Sigmoid colon (tissue), 7 donors: ENCODE results near the gene HEPN1. TPM values are rescaled to one million over a fixed set of nuclear protein-coding genes. Genes with fewer than 3 reads are reported as not detected.

Source experiments
- DNase-seq: peaks from one replicate; pipeline ENCODE4 v3.0.0-alpha.2; 2019
- H3K27ac ChIP-seq, 4 donors: fragments of 200-600 bp; sonication (generic); one replicate each; pipeline ENCODE4 v1.5.1; 2016 to 2019; ENCODE audit warnings: mild to moderate bottlenecking in 1 of 4
- H3K27me3 ChIP-seq, 3 donors: fragments of 200-600 bp; sonication (generic); one replicate each; pipeline ENCODE4 v1.5.1; 2019; ENCODE audit warnings: mild to moderate bottlenecking in 1 of 3
- H3K36me3 ChIP-seq, 4 donors: fragments of 200-600 bp; sonication (generic); one replicate each; pipeline ENCODE4 v1.5.1; 2016 to 2019
- H3K4me1 ChIP-seq, 4 donors: fragments of 200-600 bp; sonication (generic); one replicate each; pipeline ENCODE4 v1.5.1; 2017 to 2019
- H3K4me3 ChIP-seq, 4 donors: fragments of 200-600 bp; sonication (generic); one replicate each; pipeline ENCODE4 v1.5.1; 2017 to 2019; ENCODE audit warnings: mild to moderate bottlenecking in 2 of 4, moderate library complexity in 1 of 4
- H3K9me3 ChIP-seq, 4 donors: fragments of 200-600 bp in 3 of 4; sonication (generic) in 3 of 4; one replicate each; pipeline versions ENCODE4 v1.5.1 to v1.6.1; 2013 to 2019
- EP300 ChIP-seq, 4 donors: sonication (generic); formaldehyde crosslinking; IDR thresholded peaks; one replicate each; pipeline ENCODE4 v1.6.1; 2017; ENCODE audit warnings: antibody characterized with exemption in 4 of 4
- POLR2A ChIP-seq, 2 donors: fragments of 450-650 bp; IDR thresholded peaks; one replicate each; pipeline ENCODE4 v1.6.1; 2016; ENCODE audit warnings: antibody characterized with exemption in 2 of 2, mild to moderate bottlenecking in 2 of 2, moderate library complexity in 2 of 2
- POLR2AphosphoS5 ChIP-seq, 4 donors: sonication (generic); formaldehyde crosslinking; IDR thresholded peaks; one replicate each; pipeline ENCODE4 v1.6.1; 2017; ENCODE audit warnings: antibody characterized with exemption in 4 of 4
- WGBS, 2 donors: extraction: QIAGEN DNeasy Blood & Tissue Kit; methylation state at CpG; one replicate each; pipeline ENCODE4 v1.1.7; 2013; 5-methylcytosine and 5-hydroxymethylcytosine counted together
- intact Hi-C: fragments of 100-400 bp; cut with DNase I; formaldehyde crosslinking; loops from one replicate; pipeline ENCODE4 v1.15.1; 2023
- polyA plus RNA-seq, 3 donors: library from polyadenylated mRNA; stranded (reverse); fragments of 200-250 nt; gene quantifications; one replicate each; pipeline ENCODE4 v1.2.3, GENCODE V29; 2013
- total RNA-seq, 4 donors: library from RNA; depleted of rRNA; stranded (reverse); fragments of >200 nt; gene quantifications; one replicate each; pipeline ENCODE4 v1.1.0, GENCODE V29; 2016
- TF ChIP-seq, protein P1 (sequence below), 4 experiments: fragments of 450-650 bp in 3 of 4; fragments of 200-600 bp in 1 of 4; IDR thresholded peaks; one replicate each; pipeline ENCODE4 v1.5.1; 2016 to 2019; ENCODE audit warnings: antibody characterized with exemption in 4 of 4, mild to moderate bottlenecking in 3 of 4, moderate library complexity in 2 of 4
- donor health status: healthy with polysubstance abuse.
- donor health status: Bipolar disorder and iron deficiency.
- donor health status: healthy.

The HEPN1 gene
- total and polyA plus RNA-seq, 7 donors, result 0.04 TPM; not detected in 6

DNA sequence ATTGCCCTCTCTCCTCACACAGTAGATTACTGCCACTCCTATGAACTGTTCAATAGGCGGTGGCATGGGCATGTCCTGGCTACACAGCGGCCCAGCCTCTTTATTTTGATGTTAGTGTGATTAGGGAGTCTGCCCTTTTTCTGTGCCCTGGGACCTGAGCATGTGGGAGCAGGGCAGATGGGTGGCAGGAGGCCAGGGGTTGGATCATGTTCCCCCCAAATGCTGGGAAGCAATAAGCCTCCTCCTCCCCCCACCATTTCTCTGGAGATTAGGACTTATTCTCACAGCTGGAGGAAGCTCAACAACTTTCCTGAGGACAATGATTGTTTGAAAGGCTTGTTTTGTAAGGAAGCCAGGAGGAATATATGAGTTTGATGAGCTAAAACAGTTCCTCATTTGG lies 848 bp downstream of the HEPN1 start:
- TF ChIP-seq POLR2A (IDR thresholded peaks at IDR 0.05) (no peak), POLR2AphosphoS5 (IDR thresholded peaks at IDR 0.05) (no peak), EP300 (IDR thresholded peaks at IDR 0.05) (no peak)
- TF ChIP-seq, protein P1, sequence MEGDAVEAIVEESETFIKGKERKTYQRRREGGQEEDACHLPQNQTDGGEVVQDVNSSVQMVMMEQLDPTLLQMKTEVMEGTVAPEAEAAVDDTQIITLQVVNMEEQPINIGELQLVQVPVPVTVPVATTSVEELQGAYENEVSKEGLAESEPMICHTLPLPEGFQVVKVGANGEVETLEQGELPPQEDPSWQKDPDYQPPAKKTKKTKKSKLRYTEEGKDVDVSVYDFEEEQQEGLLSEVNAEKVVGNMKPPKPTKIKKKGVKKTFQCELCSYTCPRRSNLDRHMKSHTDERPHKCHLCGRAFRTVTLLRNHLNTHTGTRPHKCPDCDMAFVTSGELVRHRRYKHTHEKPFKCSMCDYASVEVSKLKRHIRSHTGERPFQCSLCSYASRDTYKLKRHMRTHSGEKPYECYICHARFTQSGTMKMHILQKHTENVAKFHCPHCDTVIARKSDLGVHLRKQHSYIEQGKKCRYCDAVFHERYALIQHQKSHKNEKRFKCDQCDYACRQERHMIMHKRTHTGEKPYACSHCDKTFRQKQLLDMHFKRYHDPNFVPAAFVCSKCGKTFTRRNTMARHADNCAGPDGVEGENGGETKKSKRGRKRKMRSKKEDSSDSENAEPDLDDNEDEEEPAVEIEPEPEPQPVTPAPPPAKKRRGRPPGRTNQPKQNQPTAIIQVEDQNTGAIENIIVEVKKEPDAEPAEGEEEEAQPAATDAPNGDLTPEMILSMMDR (IDR thresholded peaks at IDR 0.05), result no peak
- intact Hi-C loops, result no loop called here
- WGBS, 2 donors, result 79 to 99% methylated on average over 2 of the region's 2 CpGs
- H3K27me3 ChIP-seq, result peaks cover 5 to 12% (median 6%) of the 10 kb centered on the region in 3 donors
- peaks cover 0 to 11% (median 6%) of the 10 kb centered on the region in 4 donors for H3K4me1 ChIP-seq
- H3K4me3 ChIP-seq, result no peak overlapping the region
- H3K9me3 ChIP-seq, result no peaks in the 10 kb centered on the region
- no peak for DNase-seq
- no peak overlapping the region for H3K27ac ChIP-seq
- H3K36me3 ChIP-seq, result no peaks in the 10 kb centered on the region

- Histone ChIP-seq H3K36me3 (no peaks in the 10 kb centered on the region), H3K27me3 (peaks cover 5 to 12% (median 6%) of the 10 kb centered on the region in 3 donors), H3K4me3 (peak overlapping the region in 2 of 4 donors; percentile 46 to 52), H3K9me3 (no peaks in the 10 kb centered on the region), H3K27ac (no peak overlapping the region), H3K4me1 (peaks cover 0 to 11% (median 6%) of the 10 kb centered on the region in 4 donors)
- intact Hi-C loops, result no loop called here
- DNase-seq, result no peak
- TF ChIP-seq EP300 (IDR thresholded peaks at IDR 0.05) (no peak), POLR2AphosphoS5 (IDR thresholded peaks at IDR 0.05) (no peak)
- TF ChIP-seq, protein P1 (IDR thresholded peaks at IDR 0.05), result no peak
- 91 to 95% methylated on average over 5 of the region's 5 CpGs for WGBS, 2 donors
These were observed 1.3 kb downstream of the HEPN1 start for GRCh38 chr11:124920356-124920755.

DNA sequence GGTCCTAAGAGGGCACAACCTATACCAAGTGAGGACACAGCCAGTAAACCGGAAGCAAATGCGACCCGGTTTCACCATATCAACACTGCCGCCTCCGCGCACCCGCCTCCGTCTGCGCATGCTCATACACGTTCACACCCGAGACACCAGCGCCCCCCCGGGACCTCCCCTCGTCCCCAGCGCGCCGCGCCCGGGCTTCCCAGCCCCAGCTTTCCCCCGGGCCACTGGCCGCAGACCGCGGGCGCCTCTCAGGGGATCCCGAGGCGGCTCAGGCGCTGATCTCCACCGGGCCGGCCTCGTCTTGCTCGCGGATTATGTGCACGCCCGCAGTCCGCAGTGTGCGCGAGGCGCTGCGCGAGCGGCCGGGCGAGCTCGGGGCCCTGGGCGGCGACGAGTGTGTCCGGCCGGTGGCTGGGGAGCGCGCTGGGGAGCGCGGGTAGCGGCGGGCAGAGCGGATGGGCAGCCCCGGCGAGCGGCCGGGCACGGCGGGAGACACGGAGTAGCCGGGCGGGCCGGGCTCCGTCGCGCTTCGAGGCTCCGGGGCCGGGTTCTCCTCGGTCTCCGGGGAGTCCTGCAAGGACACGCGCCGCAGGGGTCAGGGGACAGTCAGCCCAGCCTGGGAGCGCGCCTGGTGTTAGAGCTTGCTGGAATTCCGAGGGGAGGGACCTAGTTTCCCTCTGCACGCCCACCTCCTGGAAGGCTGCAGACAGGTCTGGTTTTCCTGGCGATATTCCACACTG lies 2.0 kb downstream of the HEPN1 start:
- intact Hi-C loops, result no loop called here
- Histone ChIP-seq H3K4me3 (peak overlapping the region; percentile 15 to 52 (median 45)), H3K27me3 (peaks cover 5 to 12% (median 6%) of the 10 kb centered on the region in 3 donors), H3K27ac (peak overlapping the region in 3 of 4 donors; percentile 28 to 45 (median 33)), H3K9me3 (no peaks in the 10 kb centered on the region), H3K4me1 (peaks cover 0 to 11% (median 6%) of the 10 kb centered on the region in 4 donors), H3K36me3 (no peaks in the 10 kb centered on the region)
- peak; percentile 81 for DNase-seq
- no peak for TF ChIP-seq EP300 (IDR thresholded peaks at IDR 0.05)
- TF ChIP-seq, protein P1 (IDR thresholded peaks at IDR 0.05), result no peak
- 8 to 32% methylated on average over 82 of the region's 82 CpGs for WGBS, 2 donors

DNA sequence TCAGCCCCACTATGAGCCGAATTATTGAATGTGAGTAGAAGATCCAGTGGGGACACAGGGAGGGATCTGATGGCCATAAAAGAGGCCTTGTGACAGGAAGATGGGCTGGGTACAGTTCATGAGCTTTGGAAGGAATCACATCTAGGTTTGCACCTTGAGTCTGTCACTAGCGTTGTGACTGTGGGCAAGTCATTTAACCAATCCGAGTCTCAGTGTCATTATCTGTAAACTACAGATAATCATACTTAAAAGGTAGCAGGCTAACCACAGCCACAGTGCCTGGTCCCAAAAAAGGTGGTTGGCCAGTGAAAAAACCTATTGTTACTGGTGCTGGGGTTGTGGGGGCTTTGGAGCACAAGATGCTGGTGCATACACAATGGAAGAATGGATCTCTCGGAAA lies 3.8 kb downstream of the HEPN1 start:
- intact Hi-C loops, result no loop called here
- TF ChIP-seq EP300 (IDR thresholded peaks at IDR 0.05) (no peak), POLR2A (IDR thresholded peaks at IDR 0.05) (no peak), POLR2AphosphoS5 (IDR thresholded peaks at IDR 0.05) (no peak)
- TF ChIP-seq, protein P1 (IDR thresholded peaks at IDR 0.05), result no peak
- H3K4me3 ChIP-seq, result no peak overlapping the region
- DNase-seq, result no peak
- H3K36me3 ChIP-seq, result no peaks in the 10 kb centered on the region
- H3K27ac ChIP-seq, result no peak overlapping the region
- no peaks in the 10 kb centered on the region for H3K9me3 ChIP-seq
- H3K27me3 ChIP-seq, result peaks cover 5 to 12% (median 6%) of the 10 kb centered on the region in 3 donors
- WGBS, 2 donors, result 83 to 86% methylated on average over 4 of the region's 4 CpGs
- H3K4me1 ChIP-seq, result peaks cover 0 to 11% (median 6%) of the 10 kb centered on the region in 4 donors
